GM12878 (cell line): ENCODE measurements around the gene IKZF1. TPM values are rescaled to one million over a fixed set of nuclear protein-coding genes. Genes with fewer than 3 reads are reported as not detected.

ENCODE experiments used
- ATAC-seq: fragments of 200-7000 bp; cut with Tn5 transposase; 3 replicates; pipeline ENCODE4 v1.9.1; 2020; ENCODE audit warnings: mild to moderate bottlenecking, moderate library complexity
- BruUV-seq: library from RNA; stranded (reverse); fragments of 400-500 nt; replicated peaks from 2 replicates; lab custom pipeline; 2021; lab: Mats Ljungman, UMichigan
- CTCF ChIA-PET: fragments of 300-600 bp; sonication (Branson Sonifier 250); formaldehyde crosslinking; extraction: SDS; loops from one replicate; lab custom pipeline; 2021; ENCODE audit warnings: inconsistent platforms; lab: Yijun Ruan, JAX
- POLR2A ChIA-PET: fragments of 350-600 bp; formaldehyde crosslinking; extraction: SDS; loops from one replicate; lab custom pipeline; 2021; ENCODE audit warnings: inconsistent platforms; lab: Charles Lee
- RAD21 ChIA-PET: fragments of 300-600 bp; sonication (Branson Sonifier 250); formaldehyde crosslinking; loops from one replicate; lab custom pipeline; 2023; ENCODE audit warnings: antibody characterized with exemption; ENCODE audit not compliant: unreplicated experiment; lab: Charles Lee
- SMC1A ChIA-PET: fragments of 300-600 bp; sonication (Branson Sonifier 250); formaldehyde crosslinking; loops from one replicate; lab custom pipeline; 2023; ENCODE audit not compliant: unreplicated experiment, uncharacterized antibody; lab: Charles Lee
- DNase-seq: peaks from one replicate; pipeline ENCODE4 v3.0.0-alpha.2; 2011; ENCODE audit warnings: low read depth, low spot score
- FAIRE-seq: peaks from 3 replicates; lab custom pipeline; 2011; peaks lifted over from hg19 to GRCh38; lab: Jason Lieb, UNC
- H2AFZ ChIP-seq: 2 replicates; pipeline ENCODE4 v1.6.0; 2011; ENCODE audit warnings: low read depth, low read length, control low read depth; ENCODE audit not compliant: control insufficient read depth
- H3K27ac ChIP-seq: 2 replicates; pipeline ENCODE4 v1.5.1; 2011; ENCODE audit warnings: control low read depth; ENCODE audit not compliant: control insufficient read depth, insufficient read depth
- H3K27me3 ChIP-seq, 2 experiments: replicated peaks in 1 of 2; 2 replicates each; pipeline versions ENCODE4 v1.6.0 to v1.6.1; 2011; ENCODE audit warnings: low read length in 1 of 2; ENCODE audit not compliant: control insufficient read depth in 2 of 2, insufficient read depth in 2 of 2
- H3K36me3 ChIP-seq, 2 experiments: 2 replicates each; pipeline ENCODE4 v1.5.1; 2011; ENCODE audit warnings: low read length in 1 of 2; ENCODE audit not compliant: control insufficient read depth in 2 of 2, insufficient read depth in 2 of 2
- H3K4me1 ChIP-seq: 2 replicates; pipeline ENCODE4 v1.6.1; 2011; ENCODE audit warnings: mild to moderate bottlenecking, low read length, moderate library complexity, mixed read lengths; ENCODE audit not compliant: control insufficient read depth, insufficient read depth
- H3K4me2 ChIP-seq: 2 replicates; pipeline ENCODE4 v1.6.0; 2011; ENCODE audit warnings: control low read depth; ENCODE audit not compliant: control insufficient read depth, insufficient read depth
- H3K4me3 ChIP-seq: fragments of 200-600 bp; sonication (generic); 2 replicates; pipeline ENCODE4 v1.5.1; 2016
- H3K79me2 ChIP-seq: 2 replicates; pipeline ENCODE4 v1.6.0; 2011; ENCODE audit warnings: low read length; ENCODE audit not compliant: control insufficient read depth, insufficient read depth
- H3K9ac ChIP-seq: 2 replicates; pipeline ENCODE4 v1.8.0; 2011; ENCODE audit warnings: low read length, control low read depth, mixed read lengths; ENCODE audit not compliant: control insufficient read depth, insufficient read depth
- H3K9me3 ChIP-seq: replicated peaks from 3 replicates; pipeline ENCODE4 v1.5.1; 2011; ENCODE audit warnings: mild to moderate bottlenecking, low read length; ENCODE audit not compliant: control insufficient read depth, insufficient read depth
- H4K20me1 ChIP-seq: 2 replicates; pipeline ENCODE4 v1.6.0; 2011; ENCODE audit not compliant: control insufficient read depth, insufficient read depth
- CBFB ChIP-seq: IDR thresholded peaks from 2 replicates; pipeline ENCODE4 v1.6.1; 2016; ENCODE audit warnings: antibody characterized with exemption, low read depth
- EGR1 ChIP-seq, 2 experiments: IDR thresholded peaks; 1 replicate in 1 of 2; 2 replicates in 1 of 2; pipeline ENCODE4 v1.6.1; 2011 to 2012; ENCODE audit warnings: low read depth in 2 of 2, low read length in 2 of 2, borderline replicate concordance in 1 of 2, mild to moderate bottlenecking in 1 of 2, moderate library complexity in 1 of 2
- EZH2 ChIP-seq: IDR thresholded peaks from 2 replicates; pipeline ENCODE4 v1.6.1; 2012; ENCODE audit warnings: low read depth, mild to moderate bottlenecking, control low read depth, inconsistent platforms, low read length, borderline replicate concordance; ENCODE audit not compliant: control insufficient read depth
- HDAC2 ChIP-seq: fragments of 200-600 bp; sonication (generic); IDR thresholded peaks from 2 replicates; pipeline ENCODE4 v1.6.1; 2017
- JUNB ChIP-seq: IDR thresholded peaks from 2 replicates; pipeline ENCODE4 v1.6.1; 2016; ENCODE audit warnings: antibody characterized with exemption, mild to moderate bottlenecking
- JUND ChIP-seq: IDR thresholded peaks from 2 replicates; pipeline ENCODE4 v1.6.1; 2012; ENCODE audit warnings: low read depth, mild to moderate bottlenecking, low read length, improper control_type of control experiment, moderate library complexity
- KAT2A ChIP-seq: conservative IDR thresholded peaks from 2 replicates; pipeline ENCODE4 v1.6.1; 2011; ENCODE audit warnings: low read depth, low read length; ENCODE audit not compliant: control insufficient read depth
- KLF5 ChIP-seq: fragments of 450-650 bp; IDR thresholded peaks from 2 replicates; pipeline ENCODE4 v1.6.1; 2014; ENCODE audit warnings: mild to moderate bottlenecking; ENCODE audit not compliant: partially characterized antibody
- LARP7 ChIP-seq: fragments of 450-650 bp; IDR thresholded peaks from 2 replicates; pipeline ENCODE4 v1.6.1; 2017; ENCODE audit warnings: mild to moderate bottlenecking
- MEF2B ChIP-seq: fragments of 450-650 bp; IDR thresholded peaks from 2 replicates; pipeline ENCODE4 v1.6.1; 2018; ENCODE audit warnings: mild to moderate bottlenecking, moderate library complexity; ENCODE audit not compliant: partially characterized antibody, poor library complexity, severe bottlenecking
- NFXL1 ChIP-seq: fragments of 450-650 bp; IDR thresholded peaks from 2 replicates; pipeline ENCODE4 v1.6.1; 2017; ENCODE audit warnings: antibody characterized with exemption, mild to moderate bottlenecking, borderline replicate concordance
- NR2F1 ChIP-seq: fragments of 450-650 bp; conservative IDR thresholded peaks from 2 replicates; pipeline ENCODE4 v1.6.1; 2017; ENCODE audit warnings: mild to moderate bottlenecking
- SP1 ChIP-seq: IDR thresholded peaks from one replicate; pipeline ENCODE4 v1.6.1; 2011; ENCODE audit warnings: low read depth, low read length
- SPI1 ChIP-seq: IDR thresholded peaks from 2 replicates; pipeline ENCODE4 v1.6.1; 2011; ENCODE audit warnings: low read depth, mild to moderate bottlenecking, low read length, moderate library complexity, borderline replicate concordance; ENCODE audit not compliant: insufficient read depth
- TCF12 ChIP-seq: IDR thresholded peaks from 2 replicates; pipeline ENCODE4 v1.6.1; 2011; ENCODE audit warnings: low read depth, mild to moderate bottlenecking, low read length
- YY1 ChIP-seq: IDR thresholded peaks from 2 replicates; pipeline ENCODE4 v1.6.1; 2011; ENCODE audit warnings: low read depth, mild to moderate bottlenecking, low read length
- ZBED1 ChIP-seq: IDR thresholded peaks from 2 replicates; pipeline ENCODE4 v1.6.1; 2016; ENCODE audit warnings: borderline replicate concordance
- ZNF207 ChIP-seq: fragments of 450-650 bp; IDR thresholded peaks from 2 replicates; pipeline ENCODE4 v1.6.1; 2014; ENCODE audit warnings: antibody characterized with exemption, mild to moderate bottlenecking, borderline replicate concordance
- WGBS: methylation state at CpG from one replicate; pipeline ENCODE4 v1.1.6; 2016; ENCODE audit warnings: low lambda C conversion rate; ENCODE audit not compliant: insufficient replicate concordance, insufficient coverage; ENCODE audit errors: missing lambda C conversion rate; 5-methylcytosine and 5-hydroxymethylcytosine counted together
- in situ Hi-C: fragments of 300-500 bp; cut with MboI; formaldehyde crosslinking; loops from 9 replicates; pipeline ENCODE4 v1.14.3; 2018; ENCODE audit warnings: mixed read lengths
- intact Hi-C: fragments of 100-400 bp; cut with micrococcal nuclease; formaldehyde crosslinking; loops from one replicate; pipeline ENCODE4 v1.14.2; 2022; ENCODE audit not compliant: unreplicated experiment
- polyA plus RNA-seq, 11 experiments: library from polyadenylated mRNA; depleted of rRNA in 4 of 11; unstranded in 6 of 11; stranded (reverse) in 5 of 11; fragments of >200 nt; fragmentation: Nextera tagmentation in 4 of 11; fragmentation: Illumina TruSeq in 1 of 11; extraction: Ambion mirVana in 4 of 11; extraction: Trizol in 1 of 11; gene quantifications; 1 replicate in 1 of 11; 2 replicates in 10 of 11; pipeline versions ENCODE4 v1.2.1 to v1.2.3, GENCODE V29; 2011 to 2016; ENCODE audit warnings: inconsistent platforms in 2 of 11, missing spikeins in 2 of 11, low read depth in 1 of 11
- total RNA-seq, 4 experiments: library from RNA; depleted of rRNA in 3 of 4; stranded (reverse); fragments of >200 nt in 3 of 4; fragmentation: Illumina TruSeq in 1 of 4; extraction: Trizol in 1 of 4; gene quantifications; 2 replicates each; pipeline versions ENCODE4 v1.2.1 to v1.2.3, GENCODE V29; 2013 to 2021
- TF ChIP-seq, protein P1 (sequence below): fragments of 450-650 bp; IDR thresholded peaks from 2 replicates; pipeline ENCODE4 v1.6.1; 2017; ENCODE audit warnings: antibody characterized with exemption, mild to moderate bottlenecking, moderate library complexity
- TF ChIP-seq, protein P2 (sequence below): fragments of 450-650 bp; IDR thresholded peaks from 2 replicates; pipeline ENCODE4 v1.6.1; 2017; ENCODE audit warnings: mild to moderate bottlenecking

Gene IKZF1
- total and polyA plus RNA-seq, 10 of the 15 experiments (the other 5 are each of a cell fraction or from before 2014, with no cell fraction given) = 27.2 to 125 (median 71.6) TPM

DNA sequence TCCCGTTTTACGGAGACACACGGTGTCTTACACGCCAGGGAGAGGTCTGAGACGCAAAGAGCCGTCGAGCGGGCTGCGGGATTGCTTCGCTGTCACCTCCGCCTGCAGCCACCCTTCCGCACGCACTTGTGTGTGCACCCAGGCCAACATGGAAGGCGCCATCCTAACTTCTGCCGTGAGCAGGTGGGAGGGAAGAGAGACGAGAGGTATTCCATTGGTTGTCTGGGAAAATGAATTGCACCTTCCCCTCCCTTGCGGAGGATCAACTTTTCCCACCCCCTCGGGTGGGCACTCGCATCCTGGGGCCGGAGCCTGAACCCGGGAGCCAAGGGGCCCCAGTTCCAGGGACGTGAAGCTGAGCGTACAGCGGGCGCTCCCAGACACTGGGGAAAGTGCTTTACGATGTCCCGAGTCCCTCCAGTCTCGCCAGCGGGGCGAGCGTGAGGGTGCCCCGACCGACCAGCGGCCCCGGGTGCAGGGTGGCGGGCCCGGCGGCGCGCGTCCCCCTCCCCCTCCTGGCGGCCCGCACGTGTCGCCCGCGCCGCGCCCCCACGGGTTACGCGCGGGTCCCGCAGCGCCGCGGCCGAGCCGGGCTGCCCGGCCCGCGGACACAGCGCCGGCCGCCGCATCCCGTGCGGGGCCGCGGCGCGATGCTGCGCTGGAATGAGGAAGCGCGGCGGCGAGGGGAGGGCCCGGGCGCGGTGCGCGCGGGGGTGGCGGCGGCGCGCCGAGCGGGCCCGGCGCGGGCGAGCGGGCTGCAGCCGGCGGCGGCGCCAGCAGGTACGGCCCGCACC lies 984 bp upstream of the IKZF1 start:
- ChIA-PET CTCF (interaction anchor here (14.5 kb wide), 1 partner anchor 33 kb away, joined by 250 read pairs; no protein-coding TSS in a partner anchor), SMC1A (interaction anchor here (0.6 kb wide), 1 partner anchor 156 kb away, joined by 3 read pairs; no protein-coding TSS in a partner anchor), POLR2A (interaction anchor here (1.2 to 3.7 kb wide), 2 partner anchors 12 to 21 kb away, joined by 4 to 24 read pairs; no protein-coding TSS in a partner anchor), RAD21 (interaction anchor here (1.1 to 13.0 kb wide), 5 partner anchors 10 to 64 kb away, joined by 3 to 293 read pairs (median 22); no protein-coding TSS in a partner anchor)
- H3K27me3 ChIP-seq = no peaks in the 10 kb centered on the region
- no peak overlapping the region for H3K27ac ChIP-seq
- no peaks in the 10 kb centered on the region for H4K20me1 ChIP-seq
- peaks cover 7% of the 10 kb centered on the region for H3K4me1 ChIP-seq
- BruUV-seq = no TSS peak
- peak overlapping the region; percentile 62 for H3K4me2 ChIP-seq
- ATAC-seq (peak; percentile 1; the same call in 1 of the 3 replicates), DNase-seq (no peak), FAIRE-seq (no peak)
- intact Hi-C loops = loop anchor here (2.0 kb wide), 1 partner anchor 161 kb away; no protein-coding TSS in a partner anchor
- H3K79me2 ChIP-seq = peaks cover 41% of the 10 kb centered on the region
- WGBS = 51% methylated on average over 39 of the region's 100 CpGs
- no peaks in the 10 kb centered on the region for H3K36me3 ChIP-seq
- in situ Hi-C loops = no loop called here
- no peaks in the 10 kb centered on the region for H3K9me3 ChIP-seq
- no peak overlapping the region; the same call in 1 of the 2 replicates for H3K9ac ChIP-seq
- peak overlapping the region; percentile 77; the same call in 1 of the 2 replicates for H2AFZ ChIP-seq
- no peak overlapping the region; the same call in 1 of the 2 replicates for H3K4me3 ChIP-seq
- TF ChIP-seq EGR1 (IDR thresholded peaks at IDR 0.05; ENCODE audit: borderline replicate concordance in 1 of 2, low read depth in 2 of 2, low read length in 2 of 2) = peak in 1 of 2 experiments; percentile 59; a peak in 1 of 3 replicates
- TF ChIP-seq, protein P1, sequence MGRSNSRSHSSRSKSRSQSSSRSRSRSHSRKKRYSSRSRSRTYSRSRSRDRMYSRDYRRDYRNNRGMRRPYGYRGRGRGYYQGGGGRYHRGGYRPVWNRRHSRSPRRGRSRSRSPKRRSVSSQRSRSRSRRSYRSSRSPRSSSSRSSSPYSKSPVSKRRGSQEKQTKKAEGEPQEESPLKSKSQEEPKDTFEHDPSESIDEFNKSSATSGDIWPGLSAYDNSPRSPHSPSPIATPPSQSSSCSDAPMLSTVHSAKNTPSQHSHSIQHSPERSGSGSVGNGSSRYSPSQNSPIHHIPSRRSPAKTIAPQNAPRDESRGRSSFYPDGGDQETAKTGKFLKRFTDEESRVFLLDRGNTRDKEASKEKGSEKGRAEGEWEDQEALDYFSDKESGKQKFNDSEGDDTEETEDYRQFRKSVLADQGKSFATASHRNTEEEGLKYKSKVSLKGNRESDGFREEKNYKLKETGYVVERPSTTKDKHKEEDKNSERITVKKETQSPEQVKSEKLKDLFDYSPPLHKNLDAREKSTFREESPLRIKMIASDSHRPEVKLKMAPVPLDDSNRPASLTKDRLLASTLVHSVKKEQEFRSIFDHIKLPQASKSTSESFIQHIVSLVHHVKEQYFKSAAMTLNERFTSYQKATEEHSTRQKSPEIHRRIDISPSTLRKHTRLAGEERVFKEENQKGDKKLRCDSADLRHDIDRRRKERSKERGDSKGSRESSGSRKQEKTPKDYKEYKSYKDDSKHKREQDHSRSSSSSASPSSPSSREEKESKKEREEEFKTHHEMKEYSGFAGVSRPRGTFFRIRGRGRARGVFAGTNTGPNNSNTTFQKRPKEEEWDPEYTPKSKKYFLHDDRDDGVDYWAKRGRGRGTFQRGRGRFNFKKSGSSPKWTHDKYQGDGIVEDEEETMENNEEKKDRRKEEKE = no peak
- TF ChIP-seq ZNF207 = no peak
- TF ChIP-seq, protein P2, sequence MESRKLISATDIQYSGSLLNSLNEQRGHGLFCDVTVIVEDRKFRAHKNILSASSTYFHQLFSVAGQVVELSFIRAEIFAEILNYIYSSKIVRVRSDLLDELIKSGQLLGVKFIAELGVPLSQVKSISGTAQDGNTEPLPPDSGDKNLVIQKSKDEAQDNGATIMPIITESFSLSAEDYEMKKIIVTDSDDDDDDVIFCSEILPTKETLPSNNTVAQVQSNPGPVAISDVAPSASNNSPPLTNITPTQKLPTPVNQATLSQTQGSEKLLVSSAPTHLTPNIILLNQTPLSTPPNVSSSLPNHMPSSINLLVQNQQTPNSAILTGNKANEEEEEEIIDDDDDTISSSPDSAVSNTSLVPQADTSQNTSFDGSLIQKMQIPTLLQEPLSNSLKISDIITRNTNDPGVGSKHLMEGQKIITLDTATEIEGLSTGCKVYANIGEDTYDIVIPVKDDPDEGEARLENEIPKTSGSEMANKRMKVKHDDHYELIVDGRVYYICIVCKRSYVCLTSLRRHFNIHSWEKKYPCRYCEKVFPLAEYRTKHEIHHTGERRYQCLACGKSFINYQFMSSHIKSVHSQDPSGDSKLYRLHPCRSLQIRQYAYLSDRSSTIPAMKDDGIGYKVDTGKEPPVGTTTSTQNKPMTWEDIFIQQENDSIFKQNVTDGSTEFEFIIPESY = 0 out of 2 replicates have a peak, but pooled peaks have one; percentile 0
- no peak for TF ChIP-seq TCF12
- TF ChIP-seq JUND = no peak
- TF ChIP-seq HDAC2 = no peak
- TF ChIP-seq KLF5 = no peak
- no peak for TF ChIP-seq JUNB
- TF ChIP-seq SP1 = no peak
- TF ChIP-seq NFXL1 = no peak
- TF ChIP-seq KAT2A = no peak
- no peak; the same call in none of the 2 replicates for TF ChIP-seq LARP7
- no peak for TF ChIP-seq CBFB
- TF ChIP-seq YY1 = no peak
- peak; percentile 53; the same call in 1 of the 2 replicates for TF ChIP-seq SPI1
- TF ChIP-seq ZBED1 = no peak
- no peak for TF ChIP-seq NR2F1
- TF ChIP-seq EZH2 = no peak
- TF ChIP-seq MEF2B = no peak
